GM23338 (cell line): ENCODE results near the gene DHRS4L2.
A peak's percentile ranks its signal among the peaks of the same experiment; 100 is the strongest.

ENCODE experiments used
- CREB1 ChIP-seq: fragments of 250-450 bp; sonication (Bioruptor Pico); IDR thresholded peaks from 2 replicates; pipeline ENCODE4 v1.5.0; 2020; ENCODE audit warnings: low read depth, mild to moderate bottlenecking, moderate library complexity
- EZH2 ChIP-seq: fragments of 200-600 bp; sonication (generic); IDR thresholded peaks from one replicate; pipeline ENCODE4 v1.8.0; 2017; ENCODE audit warnings: antibody characterized with exemption, mild to moderate bottlenecking, low read depth; ENCODE audit not compliant: unreplicated experiment
- JUNB ChIP-seq: IDR thresholded peaks from one replicate; pipeline ENCODE4 v1.6.1; 2016; ENCODE audit warnings: antibody characterized with exemption; ENCODE audit not compliant: unreplicated experiment
- POLR2AphosphoS5 ChIP-seq: IDR thresholded peaks from 2 replicates; pipeline ENCODE4 v1.6.1; 2016; ENCODE audit warnings: antibody characterized with exemption, low read depth
- TF ChIP-seq, protein P1 (sequence below), 2 experiments: fragments of 200-600 bp in 1 of 2; sonication (generic) in 1 of 2; conservative IDR thresholded peaks; 2 replicates each; pipeline versions ENCODE4 v1.5.1 to v1.6.1; 2016 to 2017; ENCODE audit warnings: antibody characterized with exemption in 2 of 2, low read depth in 2 of 2, mild to moderate bottlenecking in 2 of 2, moderate library complexity in 1 of 2

DNA sequence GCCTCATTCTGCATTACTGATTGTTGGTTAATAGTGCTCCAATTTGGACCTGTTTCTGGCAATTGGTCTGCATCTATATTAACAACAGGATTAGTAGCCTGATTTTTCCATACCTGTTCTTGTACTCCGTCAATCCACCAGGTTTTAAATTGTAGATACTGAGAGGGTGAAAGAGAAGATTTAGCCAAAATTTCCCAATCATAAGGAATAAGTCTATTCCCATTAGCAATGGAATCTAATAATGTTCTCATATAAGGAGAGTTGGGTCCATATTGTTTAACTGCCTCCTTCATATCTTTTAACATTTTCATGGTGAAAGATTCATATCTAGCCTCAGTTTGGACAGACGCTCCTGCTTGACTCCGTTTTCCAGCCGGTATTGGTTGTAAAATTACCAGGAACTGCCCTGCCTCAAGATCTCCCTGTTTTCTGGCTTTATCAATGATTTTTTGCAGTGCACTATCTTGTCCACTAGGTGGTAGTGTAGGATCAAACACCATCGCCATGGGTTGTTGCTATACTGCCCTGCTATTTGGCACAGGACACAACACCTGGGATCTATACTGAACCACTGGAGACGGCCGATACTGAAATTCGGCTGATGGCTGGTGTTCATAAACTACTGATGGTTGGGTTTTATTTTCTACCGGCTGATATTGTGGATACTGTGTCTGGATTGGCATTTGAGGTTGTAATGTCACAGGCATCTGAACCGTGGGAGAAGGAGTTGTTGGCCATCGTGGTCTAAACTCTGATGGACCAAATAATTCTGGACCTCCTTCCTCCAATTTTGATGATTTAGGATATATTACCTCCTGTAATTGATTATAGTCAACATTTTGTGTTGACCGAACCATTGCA is 25.2 kb downstream of the DHRS4L2 start:
- TF ChIP-seq, protein P1, sequence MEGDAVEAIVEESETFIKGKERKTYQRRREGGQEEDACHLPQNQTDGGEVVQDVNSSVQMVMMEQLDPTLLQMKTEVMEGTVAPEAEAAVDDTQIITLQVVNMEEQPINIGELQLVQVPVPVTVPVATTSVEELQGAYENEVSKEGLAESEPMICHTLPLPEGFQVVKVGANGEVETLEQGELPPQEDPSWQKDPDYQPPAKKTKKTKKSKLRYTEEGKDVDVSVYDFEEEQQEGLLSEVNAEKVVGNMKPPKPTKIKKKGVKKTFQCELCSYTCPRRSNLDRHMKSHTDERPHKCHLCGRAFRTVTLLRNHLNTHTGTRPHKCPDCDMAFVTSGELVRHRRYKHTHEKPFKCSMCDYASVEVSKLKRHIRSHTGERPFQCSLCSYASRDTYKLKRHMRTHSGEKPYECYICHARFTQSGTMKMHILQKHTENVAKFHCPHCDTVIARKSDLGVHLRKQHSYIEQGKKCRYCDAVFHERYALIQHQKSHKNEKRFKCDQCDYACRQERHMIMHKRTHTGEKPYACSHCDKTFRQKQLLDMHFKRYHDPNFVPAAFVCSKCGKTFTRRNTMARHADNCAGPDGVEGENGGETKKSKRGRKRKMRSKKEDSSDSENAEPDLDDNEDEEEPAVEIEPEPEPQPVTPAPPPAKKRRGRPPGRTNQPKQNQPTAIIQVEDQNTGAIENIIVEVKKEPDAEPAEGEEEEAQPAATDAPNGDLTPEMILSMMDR (conservative IDR thresholded peaks at IDR 0.05; ENCODE audit: low read depth in 2 of 2) = peak; percentile 83 to 97
- TF ChIP-seq POLR2AphosphoS5 = no peak
- no peak for TF ChIP-seq EZH2
- TF ChIP-seq JUNB = no peak
- TF ChIP-seq CREB1 = no peak
